CD4-positive, alpha-beta T cell (primary cell): Measurements from ENCODE around the gene PRR15. TPM values are rescaled to one million over a fixed set of nuclear protein-coding genes. Genes with fewer than 3 reads are reported as not detected.
A peak's percentile ranks its signal among the peaks of the same experiment; 100 is the strongest.

Source experiments
- ATAC-seq: fragments of 200-7000 bp; cut with Tn5 transposase; one replicate; pipeline ENCODE4 v1.10.0; 2022; ENCODE audit warnings: mild to moderate bottlenecking; ENCODE audit not compliant: poor library complexity
- CTCF ChIA-PET: fragments of 350-600 bp; sonication (Branson Sonifier 250); formaldehyde crosslinking; loops from one replicate; lab custom pipeline; 2021; ENCODE audit warnings: antibody characterized with exemption, inconsistent platforms; lab: Charles Lee
- POLR2A ChIA-PET: fragments of 350-600 bp; sonication (Branson Sonifier 250); formaldehyde crosslinking; loops from one replicate; lab custom pipeline; 2021; ENCODE audit warnings: antibody characterized with exemption, inconsistent platforms; lab: Charles Lee
- DNase-seq, 14 experiments: peaks; one replicate each; pipeline ENCODE4 v3.0.0-alpha.2; 2013 to 2020; ENCODE audit warnings: mixed read lengths in 2 of 14
- H3K27ac ChIP-seq, 2 donors: one replicate each; pipeline versions ENCODE4 v1.5.1 to v1.7.0; 2013; ENCODE audit warnings: low read length in 2 of 2, low read depth in 1 of 2, mild to moderate bottlenecking in 1 of 2
- H3K27me3 ChIP-seq, 2 experiments: 1 replicate in 1 of 2; 2 replicates in 1 of 2; pipeline versions ENCODE4 v1.6.1 to v1.7.0; 2013; ENCODE audit warnings: low read length in 2 of 2, control low read depth in 1 of 2, mild to moderate bottlenecking in 1 of 2, moderate library complexity in 1 of 2; ENCODE audit not compliant: insufficient read depth in 2 of 2, control insufficient read depth in 1 of 2
- H3K36me3 ChIP-seq: one replicate; pipeline ENCODE4 v1.6.1; 2013; ENCODE audit warnings: low read length, control low read depth; ENCODE audit not compliant: insufficient read depth
- H3K4me1 ChIP-seq: one replicate; pipeline ENCODE4 v1.6.1; 2013; ENCODE audit warnings: low read length, control low read depth; ENCODE audit not compliant: insufficient read depth
- H3K4me3 ChIP-seq: one replicate; pipeline ENCODE4 v1.5.1; 2013; ENCODE audit warnings: mild to moderate bottlenecking, low read length, moderate library complexity
- H3K9me3 ChIP-seq, 2 experiments: 1 replicate in 1 of 2; 2 replicates in 1 of 2; pipeline versions ENCODE4 v1.6.1 to v1.7.0; 2013; ENCODE audit warnings: low read length in 2 of 2, mild to moderate bottlenecking in 2 of 2, control low read depth in 1 of 2, moderate library complexity in 1 of 2; ENCODE audit not compliant: control insufficient read depth in 1 of 2, insufficient read depth in 1 of 2
- H3K27ac Mint-ChIP-seq: one replicate; pipeline ENCODE4 v1.8.0; 2020; ENCODE audit warnings: mixed read lengths
- H3K27me3 Mint-ChIP-seq: one replicate; pipeline ENCODE4 v1.8.0; 2021; ENCODE audit warnings: mixed read lengths
- H3K36me3 Mint-ChIP-seq: one replicate; pipeline ENCODE4 v1.8.0; 2021; ENCODE audit warnings: low read depth, mixed read lengths
- H3K4me1 Mint-ChIP-seq: one replicate; pipeline ENCODE4 v1.8.0; 2021; ENCODE audit warnings: low read depth, mixed read lengths
- H3K4me3 Mint-ChIP-seq: one replicate; pipeline ENCODE4 v1.8.0; 2020; ENCODE audit warnings: mild to moderate bottlenecking, mixed read lengths
- H3K9me3 Mint-ChIP-seq: one replicate; pipeline ENCODE4 v1.8.0; 2020; ENCODE audit warnings: mixed read lengths
- intact Hi-C, 2 experiments: fragments of 100-400 bp; cut with DNase I in 1 of 2; cut with micrococcal nuclease in 1 of 2; formaldehyde crosslinking; loops; one replicate each; pipeline versions ENCODE4 v1.15.1 to v1.9.0; 2023 to 2025; cut with DNase I, micrococcal nuclease
- total RNA-seq, 174 experiments: library from RNA in 2 of 174; stranded (reverse) in 2 of 174; gene quantifications; one replicate each; pipeline ENCODE4 v1.2.3 and lab custom pipeline; 2021 to 2026
- TF ChIP-seq, protein P1 (sequence below): fragments of 200-600 bp; IDR thresholded peaks from one replicate; pipeline ENCODE4 v1.8.0; 2022; ENCODE audit warnings: antibody characterized with exemption, mild to moderate bottlenecking

Gene PRR15
- total RNA-seq, 2 experiments from 2014 or later: not detected

DNA sequence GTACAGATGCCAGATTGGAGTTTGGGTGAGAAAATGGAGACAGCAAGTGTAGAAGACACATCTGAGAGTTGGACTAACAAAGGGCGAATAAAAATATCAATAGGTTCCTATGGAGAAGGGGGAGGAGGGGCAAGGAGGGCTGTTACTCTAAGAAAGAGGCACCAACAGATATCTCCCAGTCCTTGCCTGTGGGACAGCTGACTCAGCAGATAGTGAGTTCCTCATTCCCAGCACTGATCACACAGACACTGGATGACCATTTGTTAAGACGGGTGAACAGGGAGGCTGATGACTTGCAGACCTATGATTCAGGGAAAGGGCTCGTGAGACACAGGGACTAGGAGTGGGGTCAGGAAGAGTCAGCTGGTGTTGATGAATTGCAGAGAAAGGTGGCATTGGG lies 5.7 kb upstream of the PRR15 start:
- H3K4me1 Mint-ChIP-seq: no peaks in the 10 kb centered on the region
- intact Hi-C loops: no loop called here

DNA sequence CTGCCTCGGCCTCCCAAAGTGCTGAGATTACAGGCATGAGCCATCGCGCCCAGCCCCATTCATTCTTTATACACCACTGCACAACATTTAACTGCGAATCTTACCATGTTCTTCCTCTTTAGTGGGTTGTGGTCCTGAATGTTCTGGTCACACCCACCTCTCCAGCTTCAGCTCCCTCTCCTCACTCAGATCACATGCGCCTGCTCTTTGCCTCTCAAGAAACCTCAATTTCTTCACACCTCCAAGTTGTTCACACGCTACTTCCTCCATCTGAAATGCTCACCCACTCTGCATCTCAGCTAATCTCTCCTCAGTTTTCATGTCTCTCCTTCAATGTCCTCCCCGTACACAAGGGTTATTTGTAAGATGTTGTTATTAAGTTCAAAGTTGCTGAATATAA lies 2.4 kb upstream of the PRR15 start:
- TF ChIP-seq, protein P1, sequence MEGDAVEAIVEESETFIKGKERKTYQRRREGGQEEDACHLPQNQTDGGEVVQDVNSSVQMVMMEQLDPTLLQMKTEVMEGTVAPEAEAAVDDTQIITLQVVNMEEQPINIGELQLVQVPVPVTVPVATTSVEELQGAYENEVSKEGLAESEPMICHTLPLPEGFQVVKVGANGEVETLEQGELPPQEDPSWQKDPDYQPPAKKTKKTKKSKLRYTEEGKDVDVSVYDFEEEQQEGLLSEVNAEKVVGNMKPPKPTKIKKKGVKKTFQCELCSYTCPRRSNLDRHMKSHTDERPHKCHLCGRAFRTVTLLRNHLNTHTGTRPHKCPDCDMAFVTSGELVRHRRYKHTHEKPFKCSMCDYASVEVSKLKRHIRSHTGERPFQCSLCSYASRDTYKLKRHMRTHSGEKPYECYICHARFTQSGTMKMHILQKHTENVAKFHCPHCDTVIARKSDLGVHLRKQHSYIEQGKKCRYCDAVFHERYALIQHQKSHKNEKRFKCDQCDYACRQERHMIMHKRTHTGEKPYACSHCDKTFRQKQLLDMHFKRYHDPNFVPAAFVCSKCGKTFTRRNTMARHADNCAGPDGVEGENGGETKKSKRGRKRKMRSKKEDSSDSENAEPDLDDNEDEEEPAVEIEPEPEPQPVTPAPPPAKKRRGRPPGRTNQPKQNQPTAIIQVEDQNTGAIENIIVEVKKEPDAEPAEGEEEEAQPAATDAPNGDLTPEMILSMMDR: no peak
- no peaks in the 10 kb centered on the region for H3K36me3 Mint-ChIP-seq
- H3K4me3 Mint-ChIP-seq: no peak overlapping the region
- Histone ChIP-seq H3K4me1 (peaks cover 21% of the 10 kb centered on the region), H3K27me3 (peaks cover 40 to 47% of the 10 kb centered on the region in 2 experiments), H3K36me3 (no peaks in the 10 kb centered on the region), H3K4me3 (no peak overlapping the region), H3K27ac (no peak overlapping the region), H3K9me3 (peaks cover 0 to 29% of the 10 kb centered on the region in 2 experiments)
- intact Hi-C loops: no loop called here
- no peaks in the 10 kb centered on the region for H3K9me3 Mint-ChIP-seq
- H3K27me3 Mint-ChIP-seq: peaks cover 72% of the 10 kb centered on the region
- DNase-seq (no peak), ATAC-seq (no peak)
- ChIA-PET POLR2A (no interaction called here), CTCF (no interaction called here)
- H3K4me1 Mint-ChIP-seq: peaks cover 16% of the 10 kb centered on the region
- no peak overlapping the region for H3K27ac Mint-ChIP-seq

More for the DNA sequence above, 5.7 kb upstream of the PRR15 start:
- Mint-ChIP-seq H3K36me3 (no peaks in the 10 kb centered on the region), H3K27me3 (peaks cover 57% of the 10 kb centered on the region), H3K9me3 (no peaks in the 10 kb centered on the region), H3K27ac (no peak overlapping the region), H3K4me3 (no peak overlapping the region)
- no peak for ATAC-seq
- TF ChIP-seq, protein P1: no peak
- ChIA-PET CTCF (no interaction called here), POLR2A (no interaction called here)
- no peaks in the 10 kb centered on the region for H3K36me3 ChIP-seq
- no peaks in the 10 kb centered on the region for H3K4me1 ChIP-seq
- H3K4me3 ChIP-seq: no peak overlapping the region
- no peak overlapping the region for H3K27ac ChIP-seq
- H3K27me3 ChIP-seq: peaks cover 8 to 19% of the 10 kb centered on the region in 2 experiments
- H3K9me3 ChIP-seq: peaks cover 0 to 4% of the 10 kb centered on the region in 2 experiments
- peak in 2 of 14 experiments; percentile 31 to 52 for DNase-seq

DNA sequence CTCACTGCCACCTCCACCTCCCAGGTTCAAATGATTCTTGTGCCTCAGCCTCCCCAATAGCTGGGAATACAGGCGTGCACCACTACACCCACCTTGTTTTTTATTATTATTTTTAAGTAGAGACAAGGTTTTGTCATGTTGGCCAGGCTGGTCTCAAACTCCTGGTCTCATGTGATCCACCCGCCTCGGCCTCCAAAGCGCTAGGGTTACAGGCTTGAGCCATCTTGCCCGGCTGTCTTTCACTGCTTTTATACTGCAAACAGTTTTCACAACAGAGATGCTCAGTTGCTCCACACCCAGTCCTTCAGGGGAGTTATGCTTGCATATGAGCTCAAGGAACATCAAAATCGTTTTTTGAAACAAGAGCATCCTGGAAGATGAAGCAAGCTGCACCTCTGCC lies 1.3 kb upstream of the PRR15 start:
- Mint-ChIP-seq H3K36me3 (no peaks in the 10 kb centered on the region), H3K9me3 (no peaks in the 10 kb centered on the region), H3K4me1 (peaks cover 16% of the 10 kb centered on the region), H3K4me3 (no peak overlapping the region), H3K27ac (no peak overlapping the region), H3K27me3 (peaks cover 78% of the 10 kb centered on the region)
- no peaks in the 10 kb centered on the region for H3K36me3 ChIP-seq
- peaks cover 0 to 32% of the 10 kb centered on the region in 2 experiments for H3K9me3 ChIP-seq
- peaks cover 48 to 52% of the 10 kb centered on the region in 2 experiments for H3K27me3 ChIP-seq
- TF ChIP-seq, protein P1: no peak
- no peak overlapping the region for H3K4me3 ChIP-seq
- CTCF ChIA-PET: no interaction called here
- H3K4me1 ChIP-seq: peaks cover 21% of the 10 kb centered on the region
- no peak for DNase-seq
- POLR2A ChIA-PET: no interaction called here
- no peak overlapping the region for H3K27ac ChIP-seq
- intact Hi-C loops: no loop called here
- ATAC-seq: no peak
